GM19193 (cell line): ENCODE results near the gene ACSBG1.

Experiments used
- POLR2A ChIP-seq: IDR thresholded peaks from 4 replicates; pipeline ENCODE4 v1.6.1; 2011; ENCODE audit not compliant: insufficient read depth, insufficient read length; ENCODE audit errors: extremely low read depth

The ACSBG1 gene

GRCh38 chr15:78154955-78155354 is 79.4 kb downstream of the ACSBG1 start:
- TF ChIP-seq POLR2A: no peak

GRCh38 chr15:78149805-78150751 is 84.3 kb downstream of the ACSBG1 start:
- no peak for TF ChIP-seq POLR2A

GRCh38 chr15:78149068-78149804 is 85.1 kb downstream of the ACSBG1 start, which contains the start of gene IDH3A:
TSS of gene IDH3A (plus strand) at chr15:78149362. CDS start at chr15:78149404, 42 bp downstream.
- TF ChIP-seq POLR2A: peak; percentile 87

GRCh38 chr15:78148392-78149067 is 85.8 kb downstream of the ACSBG1 start:
- no peak for TF ChIP-seq POLR2A

- no peak for TF ChIP-seq POLR2A
Observed at GRCh38 chr15:78147566-78147965, 86.8 kb downstream of the ACSBG1 start.

- TF ChIP-seq POLR2A: no peak
Observed at GRCh38 chr15:78146425-78147154, 87.8 kb downstream of the ACSBG1 start.

- TF ChIP-seq POLR2A: no peak
Observed at GRCh38 chr15:78142332-78142731, 92.0 kb downstream of the ACSBG1 start.

GRCh38 chr15:78140292-78140691 is 94.1 kb downstream of the ACSBG1 start:
- no peak for TF ChIP-seq POLR2A

- TF ChIP-seq POLR2A: no peak
Observed at GRCh38 chr15:78139578-78139977, 94.8 kb downstream of the ACSBG1 start.

GRCh38 chr15:78133801-78134200 is 100.6 kb downstream of the ACSBG1 start:
- TF ChIP-seq POLR2A: no peak

- peak; percentile 58 for TF ChIP-seq POLR2A
Observed at GRCh38 chr15:78131295-78132061, 102.9 kb downstream of the ACSBG1 start, which contains the start of gene CIB2. TSS of gene CIB2 (minus strand) at chr15:78131445. CDS start at chr15:78131215, 230 bp downstream.

GRCh38 chr15:78130466-78131294 is 103.7 kb downstream of the ACSBG1 start:
- no peak for TF ChIP-seq POLR2A
